Measurements from ENCODE around the gene ZNF90. TPM values are rescaled to one million over a fixed set of nuclear protein-coding genes. Genes with fewer than 3 reads are reported as not detected.

Gene ZNF90
- total RNA-seq, 1 experiment from 2014 or later, result not detected

DNA sequence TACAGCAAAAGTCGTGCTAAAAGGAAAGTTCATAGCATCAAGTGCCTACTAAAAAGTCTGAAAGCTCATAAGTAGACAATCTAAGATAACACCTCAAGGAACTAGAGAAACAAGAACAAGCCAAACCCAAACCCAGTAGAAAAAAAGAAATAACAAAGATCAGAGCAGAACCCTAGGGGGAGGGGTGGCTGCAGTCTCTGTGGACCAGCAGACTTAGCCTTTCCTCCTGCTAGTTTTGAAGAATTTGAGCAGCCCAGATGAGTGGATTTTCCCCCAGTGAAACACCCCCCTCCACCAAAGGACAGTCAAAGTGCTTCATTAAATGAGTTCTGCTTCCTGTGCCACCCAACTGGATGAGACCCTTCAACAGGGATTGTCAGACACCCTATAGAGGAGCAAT, 86.7 kb downstream of the ZNF90 start:
- Histone ChIP-seq H3K9ac (ENCODE audit: low read length) (no peak overlapping the region), H2AFZ (ENCODE audit: low read length) (no peak overlapping the region), H3K27me3 (ENCODE audit: low read length) (no peaks in the 10 kb centered on the region), H3K79me2 (ENCODE audit: low read length) (no peaks in the 10 kb centered on the region), H3F3A (ENCODE audit: low read length, unreplicated experiment) (no peaks in the 10 kb centered on the region), H4K20me1 (ENCODE audit: low read length) (no peaks in the 10 kb centered on the region), H3K9me2 (replicated peaks; ENCODE audit: low read length) (no peaks in the 10 kb centered on the region), H3K4me2 (ENCODE audit: low read length) (no peak overlapping the region), H3K4me3 (ENCODE audit: low read length) (no peak overlapping the region), H3K4me1 (ENCODE audit: insufficient read depth, low read length) (no peaks in the 10 kb centered on the region), H3K27ac (ENCODE audit: low read length) (no peak overlapping the region), H3K9me3 (ENCODE audit: low read length) (peaks cover 6% of the 10 kb centered on the region; the same call in 1 of the 2 replicates), H3K36me3 (ENCODE audit: low read depth, low read length) (no peaks in the 10 kb centered on the region)
- no peak for TF ChIP-seq EZH2phosphoT487 (IDR thresholded peaks at IDR 0.05; ENCODE audit: borderline replicate concordance, low read length)
- no TSS peak for BruUV-seq (replicated peaks)
- ChIA-PET CTCF (no interaction called here), POLR2A (ENCODE audit: unreplicated experiment) (no interaction called here)
- ATAC-seq (no peak), DNase-seq (no peak)
- intact Hi-C loops (cut with micrococcal nuclease), result no loop called here

- Histone ChIP-seq H3K9me3 (ENCODE audit: low read length) (peaks cover 7% of the 10 kb centered on the region; the same call in 1 of the 2 replicates), H3K36me3 (ENCODE audit: low read depth, low read length) (no peaks in the 10 kb centered on the region), H3K79me2 (ENCODE audit: low read length) (no peaks in the 10 kb centered on the region), H3F3A (ENCODE audit: low read length, unreplicated experiment) (no peaks in the 10 kb centered on the region), H3K4me3 (ENCODE audit: low read length) (no peak overlapping the region), H3K27me3 (ENCODE audit: low read length) (no peaks in the 10 kb centered on the region), H4K20me1 (ENCODE audit: low read length) (no peaks in the 10 kb centered on the region), H3K4me1 (ENCODE audit: insufficient read depth, low read length) (no peaks in the 10 kb centered on the region), H3K9ac (ENCODE audit: low read length) (no peak overlapping the region), H3K9me2 (replicated peaks; ENCODE audit: low read length) (no peaks in the 10 kb centered on the region), H2AFZ (ENCODE audit: low read length) (no peak overlapping the region), H3K27ac (ENCODE audit: low read length) (no peak overlapping the region), H3K4me2 (ENCODE audit: low read length) (no peak overlapping the region)
- intact Hi-C loops (cut with micrococcal nuclease), result no loop called here
- ATAC-seq, result no peak
- ChIA-PET CTCF (no interaction called here), POLR2A (ENCODE audit: unreplicated experiment) (no interaction called here)
- BruUV-seq (replicated peaks), result no TSS peak
- no peak for DNase-seq
- TF ChIP-seq EZH2phosphoT487 (IDR thresholded peaks at IDR 0.05; ENCODE audit: borderline replicate concordance, low read length), result no peak
- TF ChIP-seq EZH2 (IDR thresholded peaks at IDR 0.05; ENCODE audit: low read length, unreplicated experiment), result no peak
- TF ChIP-seq, protein P1, sequence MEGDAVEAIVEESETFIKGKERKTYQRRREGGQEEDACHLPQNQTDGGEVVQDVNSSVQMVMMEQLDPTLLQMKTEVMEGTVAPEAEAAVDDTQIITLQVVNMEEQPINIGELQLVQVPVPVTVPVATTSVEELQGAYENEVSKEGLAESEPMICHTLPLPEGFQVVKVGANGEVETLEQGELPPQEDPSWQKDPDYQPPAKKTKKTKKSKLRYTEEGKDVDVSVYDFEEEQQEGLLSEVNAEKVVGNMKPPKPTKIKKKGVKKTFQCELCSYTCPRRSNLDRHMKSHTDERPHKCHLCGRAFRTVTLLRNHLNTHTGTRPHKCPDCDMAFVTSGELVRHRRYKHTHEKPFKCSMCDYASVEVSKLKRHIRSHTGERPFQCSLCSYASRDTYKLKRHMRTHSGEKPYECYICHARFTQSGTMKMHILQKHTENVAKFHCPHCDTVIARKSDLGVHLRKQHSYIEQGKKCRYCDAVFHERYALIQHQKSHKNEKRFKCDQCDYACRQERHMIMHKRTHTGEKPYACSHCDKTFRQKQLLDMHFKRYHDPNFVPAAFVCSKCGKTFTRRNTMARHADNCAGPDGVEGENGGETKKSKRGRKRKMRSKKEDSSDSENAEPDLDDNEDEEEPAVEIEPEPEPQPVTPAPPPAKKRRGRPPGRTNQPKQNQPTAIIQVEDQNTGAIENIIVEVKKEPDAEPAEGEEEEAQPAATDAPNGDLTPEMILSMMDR (conservative IDR thresholded peaks at IDR 0.05; ENCODE audit: low read depth, low read length), result no peak
Observed at GRCh38 chr19:20165971-20166592, 88.3 kb downstream of the ZNF90 start.

- no peak within 1 kb of the TSS for H3K9ac ChIP-seq (ENCODE audit: low read length)
- H3K79me2 ChIP-seq (ENCODE audit: low read length), result no peaks in the 10 kb centered on the region
- peak; percentile 31; the same call in 1 of the 2 replicates for ATAC-seq
- intact Hi-C loops (cut with micrococcal nuclease), result no loop called here
- CTCF ChIA-PET, result no interaction called here
- H3K4me3 ChIP-seq (ENCODE audit: low read length), result no peak within 1 kb of the TSS
- H4K20me1 ChIP-seq (ENCODE audit: low read length), result no peaks in the 10 kb centered on the region
- H2AFZ ChIP-seq (ENCODE audit: low read length), result no peak within 1 kb of the TSS
- H3K9me2 ChIP-seq (replicated peaks; ENCODE audit: low read length), result no peaks in the 10 kb centered on the region
- H3K4me1 ChIP-seq (ENCODE audit: insufficient read depth, low read length), result no peaks in the 10 kb centered on the region
- peaks cover 7% of the 10 kb centered on the region; the same call in 1 of the 2 replicates for H3K9me3 ChIP-seq (ENCODE audit: low read length)
- DNase-seq, result no peak
- H3F3A ChIP-seq (ENCODE audit: low read length, unreplicated experiment), result no peaks in the 10 kb centered on the region
- POLR2A ChIA-PET (ENCODE audit: unreplicated experiment), result no interaction called here
- H3K27me3 ChIP-seq (ENCODE audit: low read length), result no peaks in the 10 kb centered on the region
- H3K4me2 ChIP-seq (ENCODE audit: low read length), result no peak within 1 kb of the TSS
- H3K36me3 ChIP-seq (ENCODE audit: low read depth, low read length), result no peaks in the 10 kb centered on the region
- BruUV-seq (replicated peaks), result TSS peak; percentile 44
- TF ChIP-seq, protein P1 (conservative IDR thresholded peaks at IDR 0.05; ENCODE audit: low read depth, low read length), result no peak
- TF ChIP-seq EZH2 (IDR thresholded peaks at IDR 0.05; ENCODE audit: low read length, unreplicated experiment), result no peak
- TF ChIP-seq EZH2phosphoT487 (IDR thresholded peaks at IDR 0.05; ENCODE audit: borderline replicate concordance, low read length), result no peak
- no peak within 1 kb of the TSS for H3K27ac ChIP-seq (ENCODE audit: low read length)
Observed at GRCh38 chr19:20167020-20167644, 89.3 kb downstream of the ZNF90 start, which contains the start of gene ZNF486. Gene ZNF486, plus strand, starts transcription at chr19:20167214. Its CDS starts 117 bp downstream, at chr19:20167331.
